ENCODE measurements around the gene INPP5J.

The INPP5J gene

DNA sequence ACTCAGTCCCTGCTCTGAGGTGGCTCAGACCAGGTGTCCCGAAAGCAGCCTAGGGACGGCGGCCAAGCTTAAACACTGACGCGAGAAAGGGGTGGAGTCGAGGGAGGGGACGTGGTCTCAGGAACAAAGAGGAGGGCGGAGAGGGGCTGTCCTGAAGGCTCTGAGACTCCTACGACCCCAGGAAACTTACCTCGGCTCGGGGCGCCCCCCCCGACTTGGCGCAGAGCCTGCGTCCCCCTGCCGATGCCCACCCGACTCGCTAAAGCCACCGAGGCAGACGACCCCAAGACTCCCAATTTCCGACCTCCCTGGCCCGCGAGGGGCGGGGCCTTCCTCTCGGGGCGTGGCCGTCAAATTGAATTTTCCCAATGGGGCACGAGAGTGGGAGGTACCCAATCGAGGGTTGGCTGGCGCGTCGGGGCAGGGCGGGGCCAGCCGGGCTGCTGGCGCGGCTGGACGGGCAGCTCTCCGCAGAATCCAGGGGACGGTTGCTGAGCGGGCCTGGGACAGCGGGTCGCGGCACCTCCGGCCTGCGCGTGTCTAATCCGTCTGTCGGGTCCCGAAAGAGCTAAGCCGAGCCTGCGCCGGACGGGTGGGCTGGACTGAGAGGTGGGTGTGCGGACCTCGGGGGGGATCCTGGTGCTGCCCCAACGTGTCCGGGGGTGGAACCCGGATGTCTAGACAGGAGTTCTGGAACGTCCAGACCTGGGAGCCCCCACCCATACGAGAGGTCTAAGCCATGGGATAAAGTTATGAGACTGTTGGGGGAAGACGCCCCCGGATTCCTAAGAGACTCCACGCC, 41.7 kb upstream of the INPP5J start, which contains the start of gene SMTN:
TSS of gene SMTN (plus strand) at position 471 of the 802 bp plus-strand sequence. CDS start 1,941 bp downstream, outside the sequence.
- TF ChIP-seq, protein P1, sequence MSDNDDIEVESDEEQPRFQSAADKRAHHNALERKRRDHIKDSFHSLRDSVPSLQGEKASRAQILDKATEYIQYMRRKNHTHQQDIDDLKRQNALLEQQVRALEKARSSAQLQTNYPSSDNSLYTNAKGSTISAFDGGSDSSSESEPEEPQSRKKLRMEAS (IDR thresholded peaks at IDR 0.05; ENCODE audit: low read depth, low read length): no peak
- TF ChIP-seq POLR2A (IDR thresholded peaks at IDR 0.05; ENCODE audit: extremely low read depth, insufficient read length) (peak; percentile 76), MYC (IDR thresholded peaks at IDR 0.05; ENCODE audit: low read depth, low read length) (no peak)
- TF ChIP-seq, protein P2, sequence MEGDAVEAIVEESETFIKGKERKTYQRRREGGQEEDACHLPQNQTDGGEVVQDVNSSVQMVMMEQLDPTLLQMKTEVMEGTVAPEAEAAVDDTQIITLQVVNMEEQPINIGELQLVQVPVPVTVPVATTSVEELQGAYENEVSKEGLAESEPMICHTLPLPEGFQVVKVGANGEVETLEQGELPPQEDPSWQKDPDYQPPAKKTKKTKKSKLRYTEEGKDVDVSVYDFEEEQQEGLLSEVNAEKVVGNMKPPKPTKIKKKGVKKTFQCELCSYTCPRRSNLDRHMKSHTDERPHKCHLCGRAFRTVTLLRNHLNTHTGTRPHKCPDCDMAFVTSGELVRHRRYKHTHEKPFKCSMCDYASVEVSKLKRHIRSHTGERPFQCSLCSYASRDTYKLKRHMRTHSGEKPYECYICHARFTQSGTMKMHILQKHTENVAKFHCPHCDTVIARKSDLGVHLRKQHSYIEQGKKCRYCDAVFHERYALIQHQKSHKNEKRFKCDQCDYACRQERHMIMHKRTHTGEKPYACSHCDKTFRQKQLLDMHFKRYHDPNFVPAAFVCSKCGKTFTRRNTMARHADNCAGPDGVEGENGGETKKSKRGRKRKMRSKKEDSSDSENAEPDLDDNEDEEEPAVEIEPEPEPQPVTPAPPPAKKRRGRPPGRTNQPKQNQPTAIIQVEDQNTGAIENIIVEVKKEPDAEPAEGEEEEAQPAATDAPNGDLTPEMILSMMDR (IDR thresholded peaks at IDR 0.05; ENCODE audit: low read depth, low read length): no peak
- peak within 1 kb of the TSS; percentile 59 for H3K4me3 ChIP-seq (ENCODE audit: low read depth, low read length)
- peak; percentile 90 for DNase-seq (ENCODE audit: low read depth)

DNA sequence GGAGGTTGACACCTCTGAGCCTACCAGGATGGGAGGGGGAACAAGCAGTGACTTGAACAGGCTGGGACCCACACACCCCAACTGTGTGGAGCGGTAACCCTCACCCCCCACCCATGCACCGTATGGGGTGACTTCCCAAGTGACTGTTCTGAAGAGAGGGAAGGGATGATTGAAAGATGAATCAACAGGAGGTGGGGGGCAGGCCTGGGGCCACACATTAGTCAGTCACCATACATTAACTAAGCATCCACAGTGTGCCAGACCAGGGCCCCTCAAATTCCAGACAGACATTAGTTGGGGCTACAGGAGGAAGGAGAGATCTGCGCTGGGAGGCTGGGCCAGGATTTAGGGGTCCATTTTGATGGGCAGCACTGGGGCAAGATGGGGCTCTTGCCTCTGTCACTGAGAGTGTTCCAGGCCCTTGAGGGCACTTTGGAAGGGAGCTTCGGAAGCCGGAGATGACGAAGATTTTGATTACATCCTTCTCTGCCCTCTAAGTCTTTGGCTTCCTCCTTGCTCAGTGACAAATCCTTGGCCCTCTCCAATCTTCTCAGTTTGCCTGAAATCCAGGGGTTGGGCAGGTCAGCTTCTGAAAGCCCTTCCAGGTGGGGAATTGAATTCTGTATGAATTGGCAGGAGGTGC, 40.7 kb upstream of the INPP5J start:
- DNase-seq (ENCODE audit: low read depth): no peak
- H3K4me3 ChIP-seq (ENCODE audit: low read depth, low read length): peak overlapping the region; percentile 59
- TF ChIP-seq, protein P2 (IDR thresholded peaks at IDR 0.05; ENCODE audit: low read depth, low read length): no peak
- no peak for TF ChIP-seq MYC (IDR thresholded peaks at IDR 0.05; ENCODE audit: low read depth, low read length)
- TF ChIP-seq POLR2A (IDR thresholded peaks at IDR 0.05; ENCODE audit: extremely low read depth, insufficient read length): no peak

DNA sequence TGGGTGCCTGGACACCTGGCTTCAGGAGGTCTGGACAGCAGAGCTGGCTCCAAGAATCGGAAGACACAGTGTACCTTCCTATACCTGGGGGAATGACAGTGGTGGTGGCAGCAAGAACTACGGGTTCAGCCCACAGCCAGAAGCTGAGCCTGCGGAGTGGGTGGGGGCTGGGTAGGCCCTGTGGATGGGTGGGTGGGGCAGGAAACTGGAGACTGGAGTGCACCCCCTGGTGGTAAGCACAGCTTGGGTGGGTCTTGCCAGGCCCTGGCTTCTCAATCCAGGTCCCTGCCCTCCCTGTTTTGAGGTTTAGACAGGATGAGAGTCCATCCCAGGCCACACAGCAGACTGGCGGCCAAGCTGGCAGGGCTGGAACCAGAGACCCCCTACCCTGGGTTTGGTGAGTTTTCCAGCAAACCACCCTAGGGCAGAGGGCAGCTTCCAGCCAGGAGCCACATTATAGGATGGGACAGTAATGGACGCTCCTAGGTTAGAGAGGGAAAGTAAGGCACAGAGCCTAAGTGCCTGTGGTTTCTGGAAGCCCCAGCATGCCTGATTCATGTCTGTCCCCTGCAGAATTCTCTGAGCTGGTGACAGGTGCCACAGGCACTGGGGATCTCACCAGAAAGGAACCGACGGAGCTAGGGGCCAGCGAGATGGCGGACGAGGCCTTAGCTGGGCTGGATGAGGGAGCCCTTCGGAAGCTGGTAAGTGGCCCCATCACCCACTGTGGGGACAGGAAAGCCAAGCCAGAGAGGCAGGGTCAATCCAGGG, 40.0 kb upstream of the INPP5J start:
- TF ChIP-seq POLR2A (IDR thresholded peaks at IDR 0.05; ENCODE audit: extremely low read depth, insufficient read length): no peak
- TF ChIP-seq, protein P2 (IDR thresholded peaks at IDR 0.05; ENCODE audit: low read depth, low read length): peak; percentile 47
- peak overlapping the region; percentile 21 for H3K4me3 ChIP-seq (ENCODE audit: low read depth, low read length)
- DNase-seq (ENCODE audit: low read depth): peak; percentile 71

DNA sequence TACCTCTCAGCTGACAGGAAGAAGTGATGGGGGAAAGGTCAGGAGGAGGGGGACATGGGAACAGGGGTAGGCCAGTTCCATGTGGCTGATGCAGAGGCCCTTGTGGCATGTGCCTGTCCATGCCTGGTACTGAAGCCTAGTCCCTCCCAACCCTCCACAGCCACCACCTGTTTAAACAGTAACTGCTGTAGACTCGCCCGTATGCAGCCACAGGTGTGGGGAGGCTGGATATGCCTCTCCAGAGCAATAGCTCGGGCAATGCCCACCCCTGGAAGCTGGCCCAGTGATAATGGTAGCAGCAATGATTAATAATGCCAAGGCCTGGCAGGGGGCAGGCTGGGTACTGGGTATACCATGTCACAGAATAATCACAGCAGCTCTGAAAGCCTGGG, 39.4 kb upstream of the INPP5J start:
- DNase-seq (ENCODE audit: low read depth): no peak
- peak overlapping the region; percentile 80 for H3K4me3 ChIP-seq (ENCODE audit: low read depth, low read length)
- TF ChIP-seq, protein P1 (IDR thresholded peaks at IDR 0.05; ENCODE audit: low read depth, low read length): no peak
- TF ChIP-seq, protein P2 (IDR thresholded peaks at IDR 0.05; ENCODE audit: low read depth, low read length): no peak
- TF ChIP-seq POLR2A (IDR thresholded peaks at IDR 0.05; ENCODE audit: extremely low read depth, insufficient read length) (no peak), MYC (IDR thresholded peaks at IDR 0.05; ENCODE audit: low read depth, low read length) (no peak)

DNA sequence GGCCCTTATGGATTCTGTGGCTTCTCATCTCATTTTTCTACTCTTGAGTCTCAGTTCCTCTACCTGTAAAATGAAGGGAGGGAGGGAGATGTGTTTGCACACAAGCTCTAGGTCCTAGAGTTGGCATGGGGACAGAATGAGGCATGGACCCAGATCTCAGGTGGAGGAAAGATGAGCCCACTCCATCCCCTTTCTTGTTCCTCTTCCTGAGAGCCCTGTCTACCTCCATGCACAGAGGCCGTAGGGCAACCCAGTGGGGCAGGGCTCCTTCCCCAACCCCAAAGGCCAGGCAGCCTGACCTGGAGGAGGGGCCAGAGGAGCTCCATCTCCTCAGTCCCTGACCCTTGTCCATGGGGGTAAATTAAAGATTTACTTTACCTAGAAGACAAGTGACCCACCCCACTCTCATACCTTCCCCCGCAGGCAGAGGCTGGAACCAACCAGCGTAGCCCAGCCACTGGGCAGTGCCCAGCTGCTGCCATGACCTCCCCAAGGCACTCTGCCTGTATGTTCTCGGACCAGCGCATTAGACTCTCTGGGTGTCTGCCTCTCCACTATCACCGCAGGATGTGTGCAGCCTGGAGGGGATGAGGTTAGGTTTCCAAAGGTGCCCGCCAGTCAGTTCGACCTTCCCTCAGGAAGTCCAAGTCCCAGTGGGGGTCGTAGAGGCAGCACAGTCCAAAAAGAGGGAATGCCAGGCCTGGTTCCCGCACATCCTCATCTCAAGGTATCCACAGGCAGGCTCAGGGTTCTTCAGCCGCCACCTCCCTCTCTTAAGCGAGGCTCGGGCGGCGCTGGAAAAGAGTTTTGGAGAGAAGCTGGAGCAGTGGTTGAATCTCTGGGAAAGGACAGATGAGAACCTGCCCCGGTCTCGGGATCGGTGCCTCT, 38.6 kb upstream of the INPP5J start:
- peak overlapping the region; percentile 80 for H3K4me3 ChIP-seq (ENCODE audit: low read depth, low read length)
- no peak for TF ChIP-seq MYC (IDR thresholded peaks at IDR 0.05; ENCODE audit: low read depth, low read length)
- TF ChIP-seq, protein P1 (IDR thresholded peaks at IDR 0.05; ENCODE audit: low read depth, low read length): no peak
- TF ChIP-seq, protein P2 (IDR thresholded peaks at IDR 0.05; ENCODE audit: low read depth, low read length): no peak
- TF ChIP-seq POLR2A (IDR thresholded peaks at IDR 0.05; ENCODE audit: extremely low read depth, insufficient read length): no peak
- DNase-seq (ENCODE audit: low read depth): peak; percentile 48
